Medulla oblongata (tissue), 1 donor: ENCODE measurements around the gene CACNA1S.

Experiments
- DNase-seq: peaks from one replicate; pipeline ENCODE4 v3.0.0-alpha.2; 2015; ENCODE audit errors: extremely low spot score

Gene CACNA1S

DNA sequence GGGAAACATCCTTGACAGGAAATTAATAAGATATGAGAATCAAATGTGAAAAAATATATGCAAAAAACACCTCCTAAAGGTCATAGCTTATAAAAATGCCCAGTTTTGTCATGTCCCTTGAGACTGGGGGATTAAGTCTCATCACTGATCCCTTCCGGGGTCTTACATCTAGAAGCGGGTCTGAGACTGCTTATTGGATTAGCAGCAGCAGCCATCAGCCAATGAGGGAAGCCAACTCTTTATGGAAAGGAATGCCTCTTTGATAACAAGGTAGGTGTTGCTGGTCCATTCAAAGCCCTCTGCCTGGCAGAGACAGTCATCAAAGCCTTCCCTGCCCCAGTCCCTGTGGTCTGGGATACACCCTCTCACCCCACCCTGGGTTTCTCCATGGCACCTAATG, 3.9 kb upstream of the CACNA1S start:
- no peak for DNase-seq

GRCh38 chr1:201115390-201115937, 3.2 kb upstream of the CACNA1S start:
- DNase-seq = no peak

- DNase-seq = peak; percentile 94
These were observed 2.3 kb upstream of the CACNA1S start for GRCh38 chr1:201114245-201115131.

DNA sequence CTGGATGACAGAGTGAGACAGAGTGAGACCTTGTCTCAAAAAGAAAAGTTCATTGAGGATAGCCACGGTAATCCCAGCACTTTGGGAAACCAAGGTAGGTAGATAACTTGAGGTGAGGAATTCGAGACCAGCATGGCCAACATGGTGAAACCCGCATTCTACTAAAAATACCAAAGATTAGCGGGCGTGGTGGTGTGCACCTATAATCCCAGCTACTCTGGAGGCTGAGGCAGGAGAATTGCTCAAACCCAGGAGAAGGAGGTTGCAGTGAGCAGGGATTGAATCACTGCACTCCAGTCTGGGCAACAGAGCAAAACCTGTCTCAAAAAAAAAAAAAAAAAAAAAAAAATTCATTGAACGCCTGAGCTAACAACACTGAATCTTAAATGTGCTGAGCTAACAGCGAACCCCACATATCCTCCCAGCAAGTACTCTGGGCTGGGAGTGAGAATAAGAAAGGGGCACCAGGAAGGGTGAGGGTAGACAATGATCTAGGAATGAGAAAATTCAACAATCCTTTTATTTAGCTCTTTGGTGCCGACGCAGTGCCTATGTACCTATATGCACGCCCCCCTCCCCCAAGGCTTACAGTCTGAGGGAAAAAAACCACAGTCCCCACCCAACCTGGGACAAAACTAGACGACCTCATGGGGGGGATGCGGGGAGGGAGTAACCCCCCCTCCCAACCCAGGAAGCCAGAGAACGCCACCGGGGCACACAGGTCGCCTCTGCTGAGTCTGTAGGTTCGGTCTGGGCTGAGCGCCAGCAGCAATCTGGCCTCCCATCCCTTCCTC, 1.4 kb upstream of the CACNA1S start:
- no peak for DNase-seq

DNA sequence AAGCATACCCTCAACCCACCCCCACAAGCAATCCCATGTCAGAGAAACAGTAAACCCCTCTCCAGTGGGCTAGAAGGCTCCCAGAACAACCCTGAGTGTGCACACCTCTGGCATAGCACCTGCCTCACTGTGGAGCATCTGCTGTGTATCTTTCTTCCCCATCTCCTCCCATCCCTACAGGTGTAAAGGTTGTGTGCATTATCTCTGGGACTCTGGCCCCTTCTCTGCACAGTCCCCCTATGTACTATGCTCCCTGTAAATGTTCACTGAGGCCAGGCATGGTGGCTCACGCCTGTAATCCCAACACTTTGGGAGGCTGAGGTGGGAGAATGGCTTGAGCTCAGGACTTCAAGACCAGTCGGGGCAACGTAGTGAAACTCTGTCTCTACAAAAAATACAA, 700 bp upstream of the CACNA1S start:
- DNase-seq = no peak

DNA sequence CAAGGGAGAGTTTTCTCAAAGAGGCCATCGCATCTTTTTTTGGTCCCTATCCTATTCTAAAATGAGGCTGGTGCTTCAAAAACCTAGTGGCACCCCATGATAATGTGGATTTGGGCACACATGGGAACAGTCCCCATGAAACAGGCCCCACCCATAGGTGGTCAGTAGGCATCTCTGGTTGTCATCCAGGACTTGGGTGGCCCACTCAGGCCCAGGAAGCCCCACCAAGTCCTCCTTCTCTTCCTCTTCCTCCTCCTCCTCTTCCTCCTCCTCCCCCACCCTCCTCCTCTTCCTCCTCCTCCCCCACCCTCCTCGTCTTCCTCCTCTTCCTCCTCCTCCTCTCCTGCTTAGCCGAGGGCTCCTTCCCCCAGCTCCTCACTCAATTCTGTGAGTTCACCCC, 554 bp downstream of the CACNA1S start:
- no peak for DNase-seq

- DNase-seq = no peak
These were observed 1.1 kb downstream of the CACNA1S start for GRCh38 chr1:201111156-201111555.

DNA sequence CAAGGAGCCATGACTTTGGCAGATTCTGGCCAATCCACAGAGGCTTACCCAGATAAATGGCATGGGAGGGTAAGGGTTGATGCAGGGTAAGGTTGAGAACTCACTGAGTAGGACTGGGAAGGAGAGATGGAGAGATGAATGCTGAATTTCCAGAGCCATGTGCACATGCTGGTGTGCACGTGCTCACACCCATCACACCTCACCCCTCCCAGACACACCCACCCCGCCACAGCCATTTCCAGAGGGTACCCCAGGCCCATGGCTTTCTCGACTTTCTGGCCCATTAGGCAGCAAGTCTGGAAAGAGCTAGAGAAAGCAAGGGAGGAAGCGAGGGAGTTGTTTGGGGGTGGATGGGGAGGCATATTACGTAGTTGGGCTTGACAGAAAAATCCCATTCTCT, 1.6 kb downstream of the CACNA1S start:
- DNase-seq = no peak

- DNase-seq = no peak
These were observed 2.1 kb downstream of the CACNA1S start for GRCh38 chr1:201110138-201110537.

- no peak for DNase-seq
These were observed 2.6 kb downstream of the CACNA1S start for GRCh38 chr1:201109651-201110050.

DNA sequence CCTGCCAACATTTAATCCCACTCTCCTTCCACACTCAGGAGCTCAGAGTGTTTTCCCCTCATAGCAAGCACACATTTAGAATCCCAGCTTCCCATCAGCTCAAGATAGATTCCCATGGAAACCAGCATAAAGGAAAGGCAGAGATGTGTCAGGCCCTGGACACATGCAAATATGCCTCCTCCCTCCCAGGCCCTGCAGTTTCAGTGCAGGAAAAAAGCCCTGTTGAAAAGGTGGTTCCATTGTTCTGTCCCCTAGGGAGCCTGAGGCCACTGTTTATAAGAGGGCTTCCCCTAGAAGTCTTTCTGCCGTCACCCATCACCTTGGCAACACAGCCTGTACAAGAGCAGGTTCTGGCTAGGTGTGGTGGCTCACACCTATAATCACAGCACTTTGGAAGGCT, 3.6 kb downstream of the CACNA1S start:
- no peak for DNase-seq

- no peak for DNase-seq
These were observed 6.5 kb downstream of the CACNA1S start for GRCh38 chr1:201105688-201106087.

GRCh38 chr1:201104141-201104540, 8.1 kb downstream of the CACNA1S start:
- no peak for DNase-seq

DNA sequence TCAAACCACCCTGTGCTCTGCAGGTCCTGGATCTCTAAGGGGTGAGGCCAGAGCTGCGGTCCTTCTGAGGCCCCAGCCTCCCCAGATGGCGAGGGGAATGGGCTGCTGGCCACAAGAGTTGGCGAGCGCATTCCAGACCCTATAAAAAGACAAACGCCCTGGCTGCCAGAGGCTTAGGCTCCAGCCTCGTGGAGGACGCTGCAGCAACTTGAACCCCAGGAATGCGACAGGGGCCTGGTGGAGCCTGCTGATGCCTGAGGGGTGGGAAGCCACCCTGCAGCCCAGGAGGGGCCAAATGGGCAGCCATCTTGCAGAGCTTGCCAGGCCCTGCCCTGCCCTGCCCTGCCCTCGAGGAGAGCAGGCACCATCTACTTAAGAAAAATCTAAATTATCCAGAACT, 8.6 kb downstream of the CACNA1S start:
- no peak for DNase-seq

DNA sequence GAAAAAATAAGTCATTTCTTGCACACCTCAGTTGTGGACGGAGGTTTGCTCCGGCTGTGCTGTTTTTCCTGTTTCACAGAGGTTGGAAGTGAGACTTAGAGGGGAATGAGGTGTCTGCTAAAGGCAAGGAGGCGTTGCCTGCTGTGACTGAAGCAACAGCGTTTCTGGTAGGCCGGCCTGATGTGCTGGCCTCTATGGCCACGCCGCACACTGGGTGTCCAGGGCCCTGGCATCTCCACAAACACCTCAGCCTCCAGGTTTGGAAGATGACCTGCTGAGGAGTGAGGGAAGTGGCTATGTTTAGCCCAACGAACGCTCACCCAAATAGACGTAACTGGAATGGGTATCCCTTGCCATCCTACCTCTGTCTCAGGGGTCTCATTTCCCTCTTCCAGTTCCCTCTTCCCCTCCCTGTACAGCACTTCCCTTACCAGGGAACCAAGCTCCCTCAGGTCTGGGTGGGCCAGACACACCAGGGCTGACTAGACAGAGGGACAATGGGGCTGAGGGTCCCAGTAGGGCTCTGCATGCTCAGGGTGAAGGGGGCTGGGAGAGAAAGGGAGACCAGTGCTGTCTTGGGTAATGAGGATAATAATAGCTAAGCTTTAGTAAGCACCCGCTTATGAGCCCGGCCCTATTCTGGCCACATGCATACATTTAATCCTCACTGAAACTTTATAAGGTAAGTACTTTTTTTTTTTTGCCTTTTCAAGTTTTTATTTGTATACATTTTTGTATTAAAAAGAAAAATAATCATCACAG, 11.9 kb downstream of the CACNA1S start:
- no peak for DNase-seq

DNA sequence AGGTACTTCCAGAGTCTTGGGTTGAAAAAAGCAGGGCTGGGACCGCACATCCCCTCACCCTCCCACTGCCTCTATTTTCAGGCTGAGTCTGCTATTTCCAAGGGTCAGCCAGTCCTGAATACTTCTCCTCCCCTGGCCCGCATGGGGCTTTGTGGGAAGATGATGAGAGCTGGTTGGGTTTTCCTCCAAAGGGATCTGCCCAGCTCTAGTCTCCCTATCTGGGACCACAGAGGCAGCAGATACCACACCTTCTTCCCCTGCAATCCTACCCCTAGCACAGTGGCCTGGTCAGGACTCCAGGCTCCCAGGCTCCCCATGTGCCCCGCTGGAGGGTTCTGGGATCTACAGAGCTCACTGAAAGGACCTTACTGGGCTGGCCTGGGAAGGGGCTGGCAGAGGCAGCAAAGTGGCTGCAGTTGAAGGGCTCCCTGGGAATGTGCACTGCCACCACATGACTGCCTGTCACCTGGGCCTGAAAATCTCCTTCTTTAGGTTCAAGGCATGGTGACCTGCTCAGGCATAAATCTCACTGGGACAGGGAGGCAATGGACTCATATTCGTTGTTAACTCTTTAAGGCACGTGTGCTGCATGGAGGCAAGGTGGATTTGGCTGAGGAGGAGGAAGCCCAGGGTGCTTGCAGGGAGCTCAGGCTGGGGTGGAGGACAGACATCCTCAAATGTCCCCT, 13.1 kb downstream of the CACNA1S start:
- no peak for DNase-seq

- DNase-seq = no peak
These were observed 15.0 kb downstream of the CACNA1S start for GRCh38 chr1:201096977-201097856.

- peak; percentile 2 for DNase-seq
These were observed 16.2 kb downstream of the CACNA1S start for GRCh38 chr1:201096041-201096461.

DNA sequence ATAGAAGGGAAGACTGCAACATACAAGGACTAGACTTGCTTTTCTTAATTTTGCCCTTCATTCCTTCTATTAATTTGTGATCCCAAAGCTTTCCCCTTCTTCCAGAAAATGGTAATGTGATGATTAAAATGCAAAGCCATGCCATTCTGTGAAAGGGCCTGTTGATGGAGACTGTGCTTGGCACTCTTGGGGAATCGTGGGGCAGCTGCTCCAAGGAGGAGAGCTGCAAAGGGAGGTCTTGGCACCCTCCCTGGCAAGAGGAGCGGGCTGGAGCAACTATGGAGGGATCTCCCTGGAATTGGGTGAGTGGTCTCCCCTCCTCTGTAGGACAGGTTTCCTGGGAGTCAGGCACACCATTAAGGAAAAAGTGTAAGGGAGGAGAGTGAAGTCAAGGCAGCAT, 16.6 kb downstream of the CACNA1S start:
- DNase-seq = peak; percentile 48

GRCh38 chr1:201094832-201095231, 17.4 kb downstream of the CACNA1S start:
- no peak for DNase-seq
